ENCODE measurements around the gene ISLR2.

- TF ChIP-seq REST (tag by site-specific recombination; IDR thresholded peaks at IDR 0.05) (no peak), SALL2 (tag by site-specific recombination; IDR thresholded peaks at IDR 0.05; ENCODE audit: borderline replicate concordance) (no peak), CTCF (tag by site-specific recombination; IDR thresholded peaks at IDR 0.05) (no peak), ZNF274 (IDR thresholded peaks at IDR 0.05; ENCODE audit: low read length) (no peak), ZNF274 (tag by site-specific recombination; IDR thresholded peaks at IDR 0.05; ENCODE audit: borderline replicate concordance) (no peak), ZBTB7A (tag by site-specific recombination; IDR thresholded peaks at IDR 0.05; ENCODE audit: low read depth) (no peak), ZNF394 (tag by site-specific recombination; IDR thresholded peaks at IDR 0.05; ENCODE audit: borderline replicate concordance) (no peak), ZNF416 (tag by site-specific recombination; IDR thresholded peaks at IDR 0.05) (no peak), SETDB1 (IDR thresholded peaks at IDR 0.05; ENCODE audit: insufficient read length, low read length) (no peak), ZNF510 (tag by site-specific recombination; IDR thresholded peaks at IDR 0.05; ENCODE audit: insufficient replicate concordance) (no peak)
These were observed 45.1 kb downstream of the ISLR2 start for GRCh38 chr15:74175271-74176191.

Data from HEK293 (cell line).